Tibial artery (tissue), 4 donors: ENCODE data around the gene NTPCR.

Experiments
- DNase-seq, 2 donors: peaks; one replicate each; pipeline ENCODE4 v3.0.0-alpha.2; 2019
- H3K27ac ChIP-seq, 2 donors: fragments of 200-600 bp; sonication (generic) in 1 of 2; 1 replicate in 1 of 2; 2 replicates in 1 of 2; pipeline ENCODE4 v1.5.1; 2018 to 2019; ENCODE audit warnings: mild to moderate bottlenecking in 1 of 2
- H3K27me3 ChIP-seq, 2 donors: fragments of 200-600 bp; sonication (generic) in 1 of 2; one replicate each; pipeline versions ENCODE4 v1.5.1 to v1.6.0; 2016 to 2019
- H3K36me3 ChIP-seq, 3 donors: fragments of 200-600 bp; sonication (generic) in 2 of 3; one replicate each; pipeline ENCODE4 v1.5.1; 2016 to 2019; ENCODE audit warnings: mild to moderate bottlenecking in 2 of 3
- H3K4me1 ChIP-seq, 4 donors: fragments of 200-600 bp; sonication (generic) in 2 of 4; 1 replicate in 3 of 4; 2 replicates in 1 of 4; pipeline ENCODE4 v1.5.1; 2016 to 2019
- H3K4me3 ChIP-seq, 2 donors: fragments of 200-600 bp; sonication (generic) in 1 of 2; 1 replicate in 1 of 2; 2 replicates in 1 of 2; pipeline ENCODE4 v1.5.1; 2018 to 2019; ENCODE audit warnings: mild to moderate bottlenecking in 2 of 2
- H3K9me3 ChIP-seq, 3 donors: fragments of 200-600 bp; sonication (generic) in 1 of 3; one replicate each; pipeline ENCODE4 v1.5.1; 2016 to 2019
- intact Hi-C: fragments of 100-400 bp; cut with DNase I; formaldehyde crosslinking; loops from one replicate; pipeline ENCODE4 v1.15.0; 2023; ENCODE audit warnings: low total_unique reads
- TF ChIP-seq, protein P1 (sequence below), 2 experiments: fragments of 200-600 bp in 1 of 2; fragments of 450-650 bp in 1 of 2; IDR thresholded peaks; one replicate each; pipeline ENCODE4 v1.5.1; 2017 to 2019; ENCODE audit warnings: antibody characterized with exemption in 2 of 2, mild to moderate bottlenecking in 1 of 2, moderate library complexity in 1 of 2

Gene NTPCR

DNA sequence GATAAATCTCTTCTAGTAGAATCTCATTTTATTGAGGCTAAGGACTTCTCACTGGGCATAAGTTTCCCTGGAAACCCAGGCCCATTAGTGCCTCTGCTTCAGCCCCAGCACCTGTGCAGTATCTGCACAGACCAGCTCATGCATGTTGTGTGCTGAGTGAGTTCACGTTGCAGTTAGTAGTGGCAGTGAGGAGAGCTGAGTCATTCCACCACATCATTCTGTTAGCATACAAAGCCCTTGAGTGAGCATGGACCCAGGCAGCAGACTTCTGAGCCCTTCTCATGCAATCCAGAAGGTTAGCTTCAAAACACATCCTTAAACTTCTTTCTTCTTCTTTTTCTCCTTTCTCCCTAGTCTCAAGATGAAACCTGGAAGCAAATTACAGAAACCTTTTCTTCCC, 45.8 kb upstream of the NTPCR start:
- Histone ChIP-seq H3K36me3 (no peaks in the 10 kb centered on the region), H3K9me3 (no peaks in the 10 kb centered on the region), H3K27ac (no peak overlapping the region), H3K27me3 (peaks cover 0 to 4% of the 10 kb centered on the region in 2 donors), H3K4me3 (no peak overlapping the region), H3K4me1 (peaks cover 0 to 13% (median 9%) of the 10 kb centered on the region in 4 donors)
- TF ChIP-seq, protein P1, sequence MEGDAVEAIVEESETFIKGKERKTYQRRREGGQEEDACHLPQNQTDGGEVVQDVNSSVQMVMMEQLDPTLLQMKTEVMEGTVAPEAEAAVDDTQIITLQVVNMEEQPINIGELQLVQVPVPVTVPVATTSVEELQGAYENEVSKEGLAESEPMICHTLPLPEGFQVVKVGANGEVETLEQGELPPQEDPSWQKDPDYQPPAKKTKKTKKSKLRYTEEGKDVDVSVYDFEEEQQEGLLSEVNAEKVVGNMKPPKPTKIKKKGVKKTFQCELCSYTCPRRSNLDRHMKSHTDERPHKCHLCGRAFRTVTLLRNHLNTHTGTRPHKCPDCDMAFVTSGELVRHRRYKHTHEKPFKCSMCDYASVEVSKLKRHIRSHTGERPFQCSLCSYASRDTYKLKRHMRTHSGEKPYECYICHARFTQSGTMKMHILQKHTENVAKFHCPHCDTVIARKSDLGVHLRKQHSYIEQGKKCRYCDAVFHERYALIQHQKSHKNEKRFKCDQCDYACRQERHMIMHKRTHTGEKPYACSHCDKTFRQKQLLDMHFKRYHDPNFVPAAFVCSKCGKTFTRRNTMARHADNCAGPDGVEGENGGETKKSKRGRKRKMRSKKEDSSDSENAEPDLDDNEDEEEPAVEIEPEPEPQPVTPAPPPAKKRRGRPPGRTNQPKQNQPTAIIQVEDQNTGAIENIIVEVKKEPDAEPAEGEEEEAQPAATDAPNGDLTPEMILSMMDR (IDR thresholded peaks at IDR 0.05), result no peak
- intact Hi-C loops, result no loop called here
- DNase-seq, result no peak

DNA sequence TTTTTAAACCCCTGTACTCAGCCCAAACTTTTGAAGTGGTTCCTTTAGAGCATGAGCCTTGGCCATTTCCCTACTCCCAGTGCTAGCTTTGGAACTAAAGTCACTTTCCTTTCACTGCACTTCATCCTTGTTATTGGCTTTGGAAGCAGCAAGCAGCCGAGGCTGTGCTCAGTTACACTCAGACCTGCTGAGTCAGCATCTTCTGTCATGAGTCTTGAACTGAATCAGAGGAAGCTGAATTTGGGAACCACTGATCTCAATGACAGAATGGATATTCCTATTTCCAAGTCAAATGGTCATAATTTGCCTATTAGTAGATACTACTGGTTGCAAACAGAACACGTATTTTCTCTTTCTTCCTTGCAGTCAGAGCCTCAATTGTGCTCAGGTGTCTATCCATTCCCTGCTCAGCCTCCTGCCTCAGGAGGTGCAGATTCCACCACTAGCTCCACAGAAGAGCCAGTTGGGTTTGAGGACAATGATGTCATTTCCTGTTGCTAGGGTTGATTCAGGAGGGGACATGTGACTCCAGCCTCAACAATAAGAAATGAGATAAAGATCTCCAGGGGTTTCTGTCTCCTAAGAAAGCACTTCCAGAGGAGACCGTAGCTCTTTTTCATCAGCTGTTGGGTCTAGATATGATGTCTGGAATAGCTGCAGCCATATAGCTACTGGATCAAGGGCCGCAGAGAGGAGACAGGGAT, 44.9 kb upstream of the NTPCR start:
- Histone ChIP-seq H3K4me3 (no peak overlapping the region), H3K27ac (no peak overlapping the region), H3K27me3 (peaks cover 0 to 4% of the 10 kb centered on the region in 2 donors), H3K4me1 (peaks cover 0 to 11% (median 9%) of the 10 kb centered on the region in 4 donors), H3K36me3 (no peaks in the 10 kb centered on the region), H3K9me3 (no peaks in the 10 kb centered on the region)
- DNase-seq, result no peak
- intact Hi-C loops, result no loop called here
- TF ChIP-seq, protein P1 (IDR thresholded peaks at IDR 0.05), result no peak

DNA sequence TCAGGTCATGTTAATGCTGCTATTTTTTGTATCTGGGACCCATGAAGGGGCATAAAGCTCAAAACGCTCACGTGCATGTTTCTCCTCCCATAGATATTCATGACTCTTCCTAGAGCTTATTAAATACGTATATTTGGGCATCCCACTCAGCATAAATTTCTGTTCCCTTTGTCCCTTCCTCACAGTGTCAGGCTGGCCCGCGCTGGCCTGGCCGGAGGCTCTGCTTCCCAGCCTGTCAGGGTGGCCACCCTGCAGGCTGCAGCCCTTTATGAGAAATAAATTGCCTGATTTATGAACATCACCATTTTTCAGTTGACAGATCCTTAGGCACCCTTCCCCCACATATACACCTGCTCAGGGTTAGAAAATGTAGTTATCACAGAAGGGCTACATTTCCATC, 44.0 kb upstream of the NTPCR start:
- intact Hi-C loops, result no loop called here
- H3K4me3 ChIP-seq, result no peak overlapping the region
- no peaks in the 10 kb centered on the region for H3K36me3 ChIP-seq
- no peak overlapping the region for H3K27ac ChIP-seq
- no peak for DNase-seq
- no peaks in the 10 kb centered on the region for H3K9me3 ChIP-seq
- TF ChIP-seq, protein P1 (IDR thresholded peaks at IDR 0.05), result no peak
- H3K27me3 ChIP-seq, result peaks cover 0 to 4% of the 10 kb centered on the region in 2 donors
- H3K4me1 ChIP-seq, result peaks cover 0 to 2% (median under 1%) of the 10 kb centered on the region in 4 donors

DNA sequence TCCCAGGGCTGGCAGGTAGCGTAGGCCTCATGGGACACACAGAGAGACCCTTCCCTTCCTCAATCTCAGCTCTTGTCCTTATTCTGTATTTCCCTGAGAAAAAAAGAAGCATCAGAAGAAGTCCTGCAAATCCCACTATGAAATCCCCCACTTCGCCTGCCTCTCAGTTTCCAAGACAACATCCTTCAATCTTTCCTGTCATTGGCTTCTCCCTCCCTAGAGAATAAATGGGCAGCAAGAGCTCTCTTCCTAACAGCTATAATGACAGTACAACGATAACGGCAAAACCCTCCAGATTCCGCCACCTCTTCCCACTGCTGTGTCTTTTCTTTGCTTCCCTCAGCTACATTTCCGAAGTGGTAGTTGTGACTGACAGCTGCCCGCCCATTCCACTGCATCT, 41.6 kb upstream of the NTPCR start:
- intact Hi-C loops, result no loop called here

DNA sequence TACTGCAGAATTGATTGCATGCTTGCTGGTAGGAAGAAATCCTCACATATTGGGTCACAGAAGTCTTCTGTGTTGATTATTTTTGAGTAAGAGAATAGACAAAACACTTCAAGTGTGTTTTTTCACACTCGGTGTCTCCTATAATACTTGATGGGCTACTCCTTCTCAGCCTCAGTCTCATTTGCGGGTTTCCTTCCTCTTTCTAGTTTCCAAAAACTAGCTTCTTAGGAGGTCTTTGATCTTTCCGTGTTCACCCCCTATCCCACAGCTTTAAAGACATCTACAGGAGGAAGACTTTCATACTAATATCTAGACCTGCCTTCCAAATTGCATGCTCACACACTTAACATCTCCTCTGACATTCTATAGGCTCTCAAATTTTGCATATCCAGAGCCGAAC, 40.7 kb upstream of the NTPCR start:
- no peak overlapping the region for H3K4me3 ChIP-seq
- no peaks in the 10 kb centered on the region for H3K36me3 ChIP-seq
- DNase-seq, result no peak
- intact Hi-C loops, result no loop called here
- peaks cover 0 to 4% of the 10 kb centered on the region in 2 donors for H3K27me3 ChIP-seq
- no peaks in the 10 kb centered on the region for H3K4me1 ChIP-seq
- H3K9me3 ChIP-seq, result no peaks in the 10 kb centered on the region
- no peak overlapping the region for H3K27ac ChIP-seq
- TF ChIP-seq, protein P1 (IDR thresholded peaks at IDR 0.05), result no peak

More for the DNA sequence above, 41.6 kb upstream of the NTPCR start:
- TF ChIP-seq, protein P1 (IDR thresholded peaks at IDR 0.05), result no peak
- Histone ChIP-seq H3K27ac (no peak overlapping the region), H3K27me3 (peaks cover 0 to 4% of the 10 kb centered on the region in 2 donors), H3K36me3 (no peaks in the 10 kb centered on the region), H3K4me3 (no peak overlapping the region), H3K9me3 (no peaks in the 10 kb centered on the region), H3K4me1 (no peaks in the 10 kb centered on the region)
- no peak for DNase-seq
